K562 (cell line): ENCODE data around the gene JAK3. TPM values are rescaled to one million over a fixed set of nuclear protein-coding genes. Genes with fewer than 3 reads are reported as not detected.

Experiments used
- ATAC-seq: fragments of 200-7000 bp; cut with Tn5 transposase; 3 replicates; pipeline ENCODE4 v1.9.1; 2020; ENCODE audit warnings: moderate library complexity
- BruUV-seq: library from RNA; stranded (reverse); fragments of 400-500 nt; replicated peaks from 2 replicates; lab custom pipeline; 2021; lab: Mats Ljungman, UMichigan
- CTCF ChIA-PET: fragments of 300-600 bp; formaldehyde crosslinking; extraction: SDS; loops from one replicate; lab custom pipeline; 2021; ENCODE audit warnings: low intra/inter-chr PET ratio; lab: Yijun Ruan, JAX
- POLR2A ChIA-PET: fragments of 300-600, 350-650 bp; sonication (Branson Sonifier 250); formaldehyde crosslinking; extraction: SDS; loops from one replicate; lab custom pipeline; 2021; ENCODE audit warnings: antibody characterized with exemption, inconsistent platforms; lab: Yijun Ruan, JAX
- DNase-seq, 4 experiments: peaks; one replicate each; pipeline versions ENCODE4 v3.0.0 to v3.0.0-alpha.2; 2011 to 2018; ENCODE audit warnings: low spot score in 3 of 4, mixed read lengths in 3 of 4; ENCODE audit errors: extremely low read depth in 1 of 4
- FAIRE-seq: peaks from 2 replicates; lab custom pipeline; 2011; peaks lifted over from hg19 to GRCh38; lab: Jason Lieb, UNC
- H2AFZ ChIP-seq: 2 replicates; pipeline ENCODE4 v1.6.0; 2011; ENCODE audit warnings: low read depth, low read length, control low read depth, inconsistent platforms
- H3K27ac ChIP-seq: fragments of 200-600 bp; 3 replicates; pipeline ENCODE4 v1.8.0; 2011; ENCODE audit warnings: low read depth, mild to moderate bottlenecking, control low read depth, inconsistent platforms, low read length, moderate library complexity, mixed read lengths; ENCODE audit errors: extremely low read depth
- H3K27me3 ChIP-seq, 2 experiments: fragments of 300-600 bp in 1 of 2; 2 replicates in 1 of 2; 3 replicates in 1 of 2; pipeline versions ENCODE4 v1.6.0 to v1.8.0; 2011; ENCODE audit warnings: inconsistent platforms in 2 of 2, low read length in 2 of 2, mild to moderate bottlenecking in 1 of 2, mixed read lengths in 1 of 2, moderate library complexity in 1 of 2; ENCODE audit not compliant: control insufficient read depth in 2 of 2, insufficient read depth in 2 of 2
- H3K36me3 ChIP-seq: fragments of 300-600 bp; 3 replicates; pipeline ENCODE4 v1.8.0; 2011; ENCODE audit warnings: mild to moderate bottlenecking, low read length, inconsistent platforms; ENCODE audit not compliant: control insufficient read depth, insufficient read depth
- H3K4me1 ChIP-seq, 2 experiments: fragments of 200-600 bp in 1 of 2; replicated peaks in 1 of 2; 2 replicates in 1 of 2; 3 replicates in 1 of 2; pipeline versions ENCODE4 v1.5.1 to v1.8.0; 2011; ENCODE audit warnings: inconsistent platforms in 2 of 2, low read length in 2 of 2, mild to moderate bottlenecking in 1 of 2, mixed read lengths in 1 of 2, moderate library complexity in 1 of 2; ENCODE audit not compliant: control insufficient read depth in 2 of 2, insufficient read depth in 2 of 2
- H3K4me2 ChIP-seq: 2 replicates; pipeline ENCODE4 v1.6.1; 2011; ENCODE audit warnings: low read length, control low read depth, inconsistent platforms, mixed read lengths; ENCODE audit not compliant: insufficient read depth
- H3K4me3 ChIP-seq: fragments of 200-600 bp; sonication (generic), shearing (Covaris generic); 2 replicates; pipeline ENCODE4 v1.5.1; 2016; ENCODE audit warnings: control low read depth, inconsistent platforms
- H3K79me2 ChIP-seq: fragments of 200-600 bp; 3 replicates; pipeline ENCODE4 v1.8.0; 2011; ENCODE audit warnings: low read length, inconsistent platforms; ENCODE audit not compliant: control insufficient read depth, insufficient read depth
- H3K9ac ChIP-seq, 2 experiments: 2 replicates each; pipeline versions ENCODE4 v1.6.0 to v1.6.1; 2011; ENCODE audit warnings: low read depth in 2 of 2, low read length in 2 of 2, control low read depth in 1 of 2, inconsistent platforms in 1 of 2, mild to moderate bottlenecking in 1 of 2, mixed read lengths in 1 of 2; ENCODE audit not compliant: insufficient read depth in 1 of 2
- H3K9me1 ChIP-seq: one replicate; pipeline ENCODE4 v1.6.0; 2011; ENCODE audit warnings: inconsistent platforms, mild to moderate bottlenecking, low read length, moderate library complexity; ENCODE audit not compliant: control insufficient read depth, insufficient read depth
- H3K9me3 ChIP-seq: replicated peaks from 2 replicates; pipeline ENCODE4 v1.5.1; 2011; ENCODE audit warnings: low read depth, low read length, inconsistent platforms; ENCODE audit not compliant: control insufficient read depth, insufficient read depth
- H4K20me1 ChIP-seq: replicated peaks from 2 replicates; pipeline ENCODE4 v1.6.1; 2011; ENCODE audit warnings: low read length, inconsistent platforms, mixed read lengths; ENCODE audit not compliant: control insufficient read depth, insufficient read depth
- EP400 ChIP-seq: fragments of 450-650 bp; IDR thresholded peaks from 2 replicates; pipeline ENCODE4 v1.6.1; 2017; ENCODE audit warnings: antibody characterized with exemption, mild to moderate bottlenecking, moderate library complexity
- IFI16 ChIP-seq: fragments of 250-450 bp; sonication (Bioruptor Pico); IDR thresholded peaks from 2 replicates; pipeline ENCODE4 v2.1.2; 2022; ENCODE audit warnings: mild to moderate bottlenecking, inconsistent platforms
- KDM1A ChIP-seq, 2 experiments: fragments of 450-650 bp; IDR thresholded peaks; 2 replicates each; pipeline ENCODE4 v1.6.1; 2016; ENCODE audit warnings: mild to moderate bottlenecking in 2 of 2
- MNT ChIP-seq, 2 experiments: fragments of 450-650 bp; conservative IDR thresholded peaks; 2 replicates each; pipeline ENCODE4 v1.6.1; 2017; ENCODE audit warnings: mild to moderate bottlenecking in 2 of 2, moderate library complexity in 2 of 2
- NFIC ChIP-seq: fragments of 450-650 bp; IDR thresholded peaks from 2 replicates; pipeline ENCODE4 v1.6.1; 2017; ENCODE audit warnings: mild to moderate bottlenecking, inconsistent platforms
- NFIX ChIP-seq: fragments of 250-450 bp; sonication (Bioruptor Pico); IDR thresholded peaks from 2 replicates; pipeline ENCODE4 v1.4.0; 2020; ENCODE audit warnings: low read depth, mild to moderate bottlenecking, moderate library complexity
- RCOR1 ChIP-seq, 2 experiments: IDR thresholded peaks; 2 replicates each; pipeline ENCODE4 v1.6.1; 2012; ENCODE audit warnings: low read depth in 2 of 2, low read length in 2 of 2, borderline replicate concordance in 1 of 2, improper control_type of control experiment in 1 of 2
- REST ChIP-seq, 2 experiments: fragments of 450-650 bp; formaldehyde crosslinking in 1 of 2; IDR thresholded peaks; 2 replicates each; pipeline versions ENCODE4 v1.4.0 to v1.6.1; 2014 to 2020; ENCODE audit warnings: mild to moderate bottlenecking in 2 of 2, borderline replicate concordance in 1 of 2, low read depth in 1 of 2
- ZFP36 ChIP-seq: fragments of 150-350 bp; IDR thresholded peaks from 2 replicates; pipeline ENCODE4 v1.6.1; 2018; ENCODE audit warnings: low read length, low read depth; ENCODE audit not compliant: partially characterized antibody
- ZNF24 ChIP-seq: fragments of 450-650 bp; IDR thresholded peaks from 2 replicates; pipeline ENCODE4 v1.6.1; 2016
- WGBS: fragments of 100-300 bp; shearing (Covaris generic); methylation state at CpG from one replicate; pipeline ENCODE4 v1.1.6; 2016; ENCODE audit warnings: low coverage, mixed read lengths; ENCODE audit not compliant: insufficient coverage; ENCODE audit errors: missing lambda C conversion rate; 5-methylcytosine and 5-hydroxymethylcytosine counted together
- in situ Hi-C: fragments of 300-500 bp; cut with MboI; formaldehyde crosslinking; loops from 4 replicates; pipeline ENCODE4 v1.15.0; 2018; ENCODE audit warnings: inconsistent platforms, mixed read lengths
- intact Hi-C: fragments of 100-400 bp; cut with micrococcal nuclease; formaldehyde crosslinking; loops from 2 replicates; pipeline ENCODE4 v1.14.2; 2022
- polyA plus RNA-seq, 8 experiments: library from polyadenylated mRNA; depleted of rRNA in 4 of 8; stranded (reverse) in 5 of 8; unstranded in 3 of 8; fragments of >200 nt; fragmentation: Nextera tagmentation in 2 of 8; fragmentation: Illumina TruSeq in 1 of 8; extraction: Ambion mirVana in 2 of 8; extraction: Trizol in 1 of 8; gene quantifications; 2 replicates each; pipeline versions ENCODE4 v1.2.1 to v1.2.3, GENCODE V29; 2011 to 2014; ENCODE audit warnings: inconsistent platforms in 1 of 8, missing spikeins in 1 of 8
- total RNA-seq, 7 experiments: library from RNA; depleted of rRNA in 6 of 7; stranded (reverse); fragments of >200 nt in 6 of 7; fragmentation: Illumina TruSeq in 2 of 7; extraction: Trizol in 2 of 7; gene quantifications; 2 replicates each; pipeline versions ENCODE4 v1.2.1 to v1.2.3, GENCODE V29; 2011 to 2021; ENCODE audit warnings: low replicate concordance in 1 of 7

JAK3 gene
- total and polyA plus RNA-seq, 9 of the 15 experiments (the other 6 are each of a cell fraction or from before 2014, with no cell fraction given), result 0.01 to 0.18 (median 0.07) TPM; not detected in 1

GRCh38 chr19:17871032-17871877, 23.5 kb upstream of the JAK3 start:
- H3K4me1 ChIP-seq, result peaks cover 0 to 40% of the 10 kb centered on the region in 2 experiments; a peak in 3 of 5 replicates
- DNase-seq (no peak), ATAC-seq (no peak), FAIRE-seq (no peak)
- 0 out of 2 replicates have a peak, but pooled peaks cover 6% of the 10 kb centered on the region for H4K20me1 ChIP-seq
- no TSS peak for BruUV-seq
- H3K4me2 ChIP-seq, result no peak overlapping the region
- in situ Hi-C loops, result no loop called here
- peaks cover 4 to 9% of the 10 kb centered on the region in 2 experiments; a peak in 2 of 5 replicates for H3K27me3 ChIP-seq
- intact Hi-C loops, result no loop called here
- peak overlapping the region in 1 of 2 experiments; percentile 3; a peak in 1 of 4 replicates for H3K9ac ChIP-seq
- no peak overlapping the region for H3K4me3 ChIP-seq
- H3K9me3 ChIP-seq, result no peaks in the 10 kb centered on the region
- no peaks in the 10 kb centered on the region for H3K36me3 ChIP-seq
- H3K79me2 ChIP-seq, result no peaks in the 10 kb centered on the region
- ChIA-PET POLR2A (interaction anchor here (0.6 to 3.1 kb wide), 3 partner anchors 11 to 430 kb away, joined by 3 to 24 read pairs (median 20); partner anchors contain the start of genes CCDC124 and RPL18A), CTCF (interaction anchor here (2.4 kb wide), 1 partner anchor 61 kb away, joined by 31 read pairs; the partner anchor contains the start of gene CCDC124)
- no peak overlapping the region for H3K27ac ChIP-seq
- 16% methylated on average over 10 of the region's 10 CpGs for WGBS
- H2AFZ ChIP-seq, result no peak overlapping the region
- no peaks in the 10 kb centered on the region for H3K9me1 ChIP-seq
- TF ChIP-seq NFIX (peak; percentile 87), MNT (conservative IDR thresholded peaks at IDR 0.05) (no peak), EP400 (no peak), NFIC (peak; percentile 98), REST (IDR thresholded peaks at IDR 0.05; ENCODE audit: borderline replicate concordance) (0 out of 2 replicates have a peak, but pooled peaks have one; percentile 9), REST (CRISPR knock-in tag; IDR thresholded peaks at IDR 0.05; ENCODE audit: low read depth) (no peak), ZFP36 (peak; percentile 29), RCOR1 (IDR thresholded peaks at IDR 0.05; ENCODE audit: borderline replicate concordance in 1 of 2, low read depth in 2 of 2, low read length in 2 of 2) (no peak), IFI16 (no peak), KDM1A (IDR thresholded peaks at IDR 0.05) (peak; percentile 65 to 71; a peak in 2 of 4 replicates), ZNF24 (peak; percentile 74; the same call in 1 of the 2 replicates)
